Posterior vena cava (tissue), 2 donors: ENCODE measurements around the gene KRT13. TPM values are rescaled to one million over a fixed set of nuclear protein-coding genes. Genes with fewer than 3 reads are reported as not detected.

Experiments used
- DNase-seq: peaks from one replicate; pipeline ENCODE4 v3.0.0-alpha.2; 2020; ENCODE audit warnings: low spot score
- intact Hi-C, 2 donors: fragments of 100-400 bp; cut with DNase I; formaldehyde crosslinking; loops; one replicate each; pipeline versions ENCODE4 v1.14.1 to v1.14.2; 2022 to 2023
- microRNA-seq, 2 donors: library from miRNA; unstranded; fragments of <30 nt; microRNA quantifications; one replicate each; pipeline ENCODE4 v1.2.0, GENCODE V29; 2020 to 2021; ENCODE audit warnings: borderline microRNAs expressed in 2 of 2
- total RNA-seq, 2 donors: library from RNA; stranded (reverse); fragmentation: NEBNext Ultra II Directional; extraction: Animal tissue kit (Norgen Biotek cat#: 25700); gene quantifications; one replicate each; pipeline ENCODE4 v1.2.1, GENCODE V29; 2021
- donor health status: DM: yes; HTN: yes; CAD: no.
- donor health status: DM: yes; HTN: yes; CAD: no.

Gene KRT13
- total RNA-seq, 2 donors from 2014 or later, result not detected

- no peak for DNase-seq
- intact Hi-C loops, result no loop called here
Observed at GRCh38 chr17:41452281-41452680, 53.1 kb downstream of the KRT13 start.

GRCh38 chr17:41451154-41451728 is 54.2 kb downstream of the KRT13 start:
- no peak for DNase-seq
- intact Hi-C loops, result no loop called here

Small RNAs within 50 kb of the gene (microRNA-seq; reads per million reads assigned to microRNA genes)
- 0 reads per million in 2 donors for gene MIR6510

Other genes with a start within 250 kb of the KRT13 start
- not detected for gene KRTAP9-6, start 240.2 kb downstream of the KRT13 start, total RNA-seq
- gene KRTAP9-7, start 229.9 kb downstream of the KRT13 start, total RNA-seq, result not detected
- not detected for gene KRTAP29-1, start 202.8 kb downstream of the KRT13 start, total RNA-seq
- not detected for gene KRTAP16-1, start 196.3 kb downstream of the KRT13 start, total RNA-seq
- not detected for gene KRTAP17-1, start 189.9 kb downstream of the KRT13 start, total RNA-seq
- not detected for gene KRT33A, start 154.8 kb downstream of the KRT13 start, total RNA-seq
- not detected for gene KRT33B, start 135.8 kb downstream of the KRT13 start, total RNA-seq
- gene KRT34, start 123.3 kb downstream of the KRT13 start, total RNA-seq, result not detected
- gene KRT31, start 108.0 kb downstream of the KRT13 start, total RNA-seq, result not detected
- not detected for gene KRT37, start 81.0 kb downstream of the KRT13 start, total RNA-seq
- not detected for gene KRT38, start 64.6 kb downstream of the KRT13 start, total RNA-seq
- gene KRT32, start 38.2 kb downstream of the KRT13 start, total RNA-seq, result under 1 TPM in 1 of 2 donors, not detected in 1; 0.23 TPM
- gene KRT35, start 24.5 kb downstream of the KRT13 start, total RNA-seq, result not detected
- gene KRT36, start 15.7 kb downstream of the KRT13 start, total RNA-seq, result not detected
- gene KRT15, start 13.3 kb upstream of the KRT13 start, total RNA-seq, result not detected
- 1 to 10 TPM; 1.6 to 3.6 TPM for gene KRT19, start 22.7 kb upstream of the KRT13 start, total RNA-seq
- gene KRT9, start 66.4 kb upstream of the KRT13 start, total RNA-seq, result not detected
- gene KRT14, start 81.3 kb upstream of the KRT13 start, total RNA-seq, result 1 to 10 TPM; 1.3 to 2.0 TPM
- not detected for gene KRT16, start 107.2 kb upstream of the KRT13 start, total RNA-seq
- 1 to 10 TPM; 2.8 to 5.1 TPM for gene KRT17, start 119.0 kb upstream of the KRT13 start, total RNA-seq
- gene EIF1, start 183.3 kb upstream of the KRT13 start, total RNA-seq, result 100 to 1,000 TPM; 694 to 760 TPM
- not detected for gene GAST, start 206.7 kb upstream of the KRT13 start, total RNA-seq
- under 1 TPM in 1 of 2 donors, not detected in 1; 0.19 TPM for gene HAP1, start 229.0 kb upstream of the KRT13 start, total RNA-seq